Sigmoid colon (tissue), 7 donors: ENCODE results near the gene ISOC1. TPM values are rescaled to one million over a fixed set of nuclear protein-coding genes. Genes with fewer than 3 reads are reported as not detected.

Source experiments
- DNase-seq: peaks from one replicate; pipeline ENCODE4 v3.0.0-alpha.2; 2019
- H3K27ac ChIP-seq, 4 donors: fragments of 200-600 bp; sonication (generic); one replicate each; pipeline ENCODE4 v1.5.1; 2016 to 2019; ENCODE audit warnings: mild to moderate bottlenecking in 1 of 4
- H3K27me3 ChIP-seq, 3 donors: fragments of 200-600 bp; sonication (generic); one replicate each; pipeline ENCODE4 v1.5.1; 2019; ENCODE audit warnings: mild to moderate bottlenecking in 1 of 3
- H3K36me3 ChIP-seq, 4 donors: fragments of 200-600 bp; sonication (generic); one replicate each; pipeline ENCODE4 v1.5.1; 2016 to 2019
- H3K4me1 ChIP-seq, 4 donors: fragments of 200-600 bp; sonication (generic); one replicate each; pipeline ENCODE4 v1.5.1; 2017 to 2019
- H3K4me3 ChIP-seq, 4 donors: fragments of 200-600 bp; sonication (generic); one replicate each; pipeline ENCODE4 v1.5.1; 2017 to 2019; ENCODE audit warnings: mild to moderate bottlenecking in 2 of 4, moderate library complexity in 1 of 4
- H3K9me3 ChIP-seq, 4 donors: fragments of 200-600 bp in 3 of 4; sonication (generic) in 3 of 4; one replicate each; pipeline versions ENCODE4 v1.5.1 to v1.6.1; 2013 to 2019
- EP300 ChIP-seq, 4 donors: sonication (generic); formaldehyde crosslinking; IDR thresholded peaks; one replicate each; pipeline ENCODE4 v1.6.1; 2017; ENCODE audit warnings: antibody characterized with exemption in 4 of 4
- POLR2A ChIP-seq, 2 donors: fragments of 450-650 bp; IDR thresholded peaks; one replicate each; pipeline ENCODE4 v1.6.1; 2016; ENCODE audit warnings: antibody characterized with exemption in 2 of 2, mild to moderate bottlenecking in 2 of 2, moderate library complexity in 2 of 2
- POLR2AphosphoS5 ChIP-seq, 4 donors: sonication (generic); formaldehyde crosslinking; IDR thresholded peaks; one replicate each; pipeline ENCODE4 v1.6.1; 2017; ENCODE audit warnings: antibody characterized with exemption in 4 of 4
- WGBS, 2 donors: extraction: QIAGEN DNeasy Blood & Tissue Kit; methylation state at CpG; one replicate each; pipeline ENCODE4 v1.1.7; 2013; 5-methylcytosine and 5-hydroxymethylcytosine counted together
- intact Hi-C: fragments of 100-400 bp; cut with DNase I; formaldehyde crosslinking; loops from one replicate; pipeline ENCODE4 v1.15.1; 2023
- polyA plus RNA-seq, 3 donors: library from polyadenylated mRNA; stranded (reverse); fragments of 200-250 nt; gene quantifications; one replicate each; pipeline ENCODE4 v1.2.3, GENCODE V29; 2013
- total RNA-seq, 4 donors: library from RNA; depleted of rRNA; stranded (reverse); fragments of >200 nt; gene quantifications; one replicate each; pipeline ENCODE4 v1.1.0, GENCODE V29; 2016
- TF ChIP-seq, protein P1 (sequence below), 4 experiments: fragments of 450-650 bp in 3 of 4; fragments of 200-600 bp in 1 of 4; IDR thresholded peaks; one replicate each; pipeline ENCODE4 v1.5.1; 2016 to 2019; ENCODE audit warnings: antibody characterized with exemption in 4 of 4, mild to moderate bottlenecking in 3 of 4, moderate library complexity in 2 of 4
- donor health status: healthy with polysubstance abuse.
- donor health status: Bipolar disorder and iron deficiency.
- donor health status: healthy.

The ISOC1 gene
- total and polyA plus RNA-seq, 7 donors: 14.1 to 34.2 (median 21.6) TPM

DNA sequence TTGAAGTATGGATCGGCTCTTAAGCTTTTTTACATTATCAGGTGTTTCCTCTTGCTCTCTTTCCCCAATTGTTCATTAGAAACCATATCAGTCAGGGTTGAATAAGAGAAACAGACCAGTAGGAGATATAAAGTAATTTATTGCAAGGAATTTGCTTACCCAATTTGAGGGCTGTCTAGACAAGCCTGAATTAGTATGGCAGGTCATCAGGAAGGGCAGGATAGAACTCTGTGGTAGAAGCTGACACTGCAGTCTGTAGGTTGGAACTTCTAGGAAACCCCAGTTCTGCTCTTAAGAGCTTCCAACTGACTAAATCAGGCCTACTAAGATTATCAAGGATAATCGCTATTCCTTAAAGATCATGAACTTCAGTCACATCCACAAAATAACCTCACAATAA, 24.3 kb downstream of the ISOC1 start:
- WGBS, 2 donors: 89 to 94% methylated on average over 2 of the region's 2 CpGs
- intact Hi-C loops: no loop called here
- no peak for DNase-seq
- Histone ChIP-seq H3K36me3 (peaks cover 0 to 8% (median 0%) of the 10 kb centered on the region in 4 donors), H3K27ac (no peak overlapping the region), H3K4me3 (no peak overlapping the region), H3K27me3 (no peaks in the 10 kb centered on the region), H3K9me3 (no peaks in the 10 kb centered on the region), H3K4me1 (no peaks in the 10 kb centered on the region)
- no peak for TF ChIP-seq POLR2AphosphoS5 (IDR thresholded peaks at IDR 0.05)
- TF ChIP-seq EP300 (IDR thresholded peaks at IDR 0.05): no peak
- no peak for TF ChIP-seq POLR2A (IDR thresholded peaks at IDR 0.05)
- TF ChIP-seq, protein P1, sequence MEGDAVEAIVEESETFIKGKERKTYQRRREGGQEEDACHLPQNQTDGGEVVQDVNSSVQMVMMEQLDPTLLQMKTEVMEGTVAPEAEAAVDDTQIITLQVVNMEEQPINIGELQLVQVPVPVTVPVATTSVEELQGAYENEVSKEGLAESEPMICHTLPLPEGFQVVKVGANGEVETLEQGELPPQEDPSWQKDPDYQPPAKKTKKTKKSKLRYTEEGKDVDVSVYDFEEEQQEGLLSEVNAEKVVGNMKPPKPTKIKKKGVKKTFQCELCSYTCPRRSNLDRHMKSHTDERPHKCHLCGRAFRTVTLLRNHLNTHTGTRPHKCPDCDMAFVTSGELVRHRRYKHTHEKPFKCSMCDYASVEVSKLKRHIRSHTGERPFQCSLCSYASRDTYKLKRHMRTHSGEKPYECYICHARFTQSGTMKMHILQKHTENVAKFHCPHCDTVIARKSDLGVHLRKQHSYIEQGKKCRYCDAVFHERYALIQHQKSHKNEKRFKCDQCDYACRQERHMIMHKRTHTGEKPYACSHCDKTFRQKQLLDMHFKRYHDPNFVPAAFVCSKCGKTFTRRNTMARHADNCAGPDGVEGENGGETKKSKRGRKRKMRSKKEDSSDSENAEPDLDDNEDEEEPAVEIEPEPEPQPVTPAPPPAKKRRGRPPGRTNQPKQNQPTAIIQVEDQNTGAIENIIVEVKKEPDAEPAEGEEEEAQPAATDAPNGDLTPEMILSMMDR (IDR thresholded peaks at IDR 0.05): no peak

DNA sequence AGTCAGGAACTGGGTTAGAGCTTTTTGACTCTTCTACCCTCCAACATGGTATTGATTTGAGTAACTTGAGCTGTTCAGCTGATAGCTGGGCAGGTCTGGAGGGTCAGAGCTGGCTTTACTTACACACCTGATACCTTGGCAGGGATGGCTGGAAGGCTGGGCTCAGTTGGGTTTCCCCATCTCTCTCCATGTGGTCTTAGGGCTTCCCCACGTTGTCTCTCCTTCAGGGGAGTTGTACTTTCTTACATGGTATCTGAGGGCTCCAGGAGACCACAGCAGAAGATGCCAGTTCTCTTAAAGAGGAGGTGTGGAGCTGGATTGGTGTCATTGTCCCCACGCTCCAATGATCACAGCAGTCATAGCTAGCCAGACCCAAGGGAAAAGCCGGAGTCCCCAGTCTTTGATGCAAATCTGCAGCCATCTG, 25.6 kb downstream of the ISOC1 start:
- Histone ChIP-seq H3K4me3 (no peak overlapping the region), H3K4me1 (no peaks in the 10 kb centered on the region), H3K9me3 (no peaks in the 10 kb centered on the region), H3K27me3 (no peaks in the 10 kb centered on the region), H3K36me3 (peaks cover 0 to 8% (median 0%) of the 10 kb centered on the region in 4 donors), H3K27ac (no peak overlapping the region)
- intact Hi-C loops: no loop called here
- TF ChIP-seq, protein P1 (IDR thresholded peaks at IDR 0.05): no peak
- no peak for TF ChIP-seq POLR2A (IDR thresholded peaks at IDR 0.05)
- TF ChIP-seq POLR2AphosphoS5 (IDR thresholded peaks at IDR 0.05): no peak
- no peak for TF ChIP-seq EP300 (IDR thresholded peaks at IDR 0.05)
- WGBS, 2 donors: 87 to 88% methylated on average over 3 of the region's 3 CpGs
- no peak for DNase-seq

DNA sequence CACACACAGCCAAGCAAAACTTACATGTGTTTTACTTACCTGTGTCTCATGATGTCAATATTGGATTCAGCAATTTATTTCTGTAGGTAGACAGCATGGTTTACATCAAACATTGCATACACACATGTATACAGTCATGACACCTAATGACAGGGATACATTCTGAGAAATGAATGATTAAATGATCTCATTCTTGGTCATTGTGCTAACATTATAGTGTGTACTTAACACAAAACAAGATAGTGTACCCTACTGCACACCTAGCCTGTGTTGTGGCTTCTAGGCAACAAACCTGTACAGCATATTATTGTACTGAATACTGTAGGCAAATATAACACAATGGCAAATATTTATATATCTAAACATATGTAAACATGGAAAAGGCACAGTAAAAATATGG, 28.0 kb downstream of the ISOC1 start:
- intact Hi-C loops: no loop called here
- H3K36me3 ChIP-seq: no peaks in the 10 kb centered on the region
- H3K4me1 ChIP-seq: no peaks in the 10 kb centered on the region
- H3K9me3 ChIP-seq: no peaks in the 10 kb centered on the region
- no peaks in the 10 kb centered on the region for H3K27me3 ChIP-seq
- no peak for DNase-seq
- no peak overlapping the region for H3K27ac ChIP-seq
- no peak overlapping the region for H3K4me3 ChIP-seq
- TF ChIP-seq POLR2A (IDR thresholded peaks at IDR 0.05) (no peak), EP300 (IDR thresholded peaks at IDR 0.05) (no peak), POLR2AphosphoS5 (IDR thresholded peaks at IDR 0.05) (no peak)
- TF ChIP-seq, protein P1 (IDR thresholded peaks at IDR 0.05): no peak

DNA sequence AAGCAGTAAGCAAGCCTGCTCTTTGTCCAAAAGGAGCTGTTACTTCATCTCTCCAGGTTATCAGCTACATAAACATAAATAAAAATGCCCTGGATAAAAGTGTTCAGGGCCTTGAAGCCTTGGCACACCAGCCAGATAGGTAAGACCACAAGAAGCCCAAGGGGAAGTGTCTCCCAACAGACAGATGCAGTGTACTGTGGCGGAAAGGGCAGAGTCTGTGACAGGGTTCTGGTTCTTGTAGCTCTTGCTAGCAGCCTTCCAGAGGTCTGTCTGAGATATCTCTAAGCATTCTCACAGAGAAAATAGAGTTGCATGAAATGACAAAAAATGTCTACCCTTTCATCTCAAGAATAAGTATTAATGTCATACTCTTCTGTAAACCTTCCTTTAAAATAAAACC, 30.1 kb downstream of the ISOC1 start:
- Histone ChIP-seq H3K9me3 (no peaks in the 10 kb centered on the region), H3K4me3 (no peak overlapping the region), H3K4me1 (no peaks in the 10 kb centered on the region), H3K36me3 (no peaks in the 10 kb centered on the region), H3K27ac (no peak overlapping the region), H3K27me3 (no peaks in the 10 kb centered on the region)
- intact Hi-C loops: no loop called here
- 88 to 96% methylated on average over 1 of the region's 1 CpG for WGBS, 2 donors
- no peak for DNase-seq
- TF ChIP-seq POLR2A (IDR thresholded peaks at IDR 0.05): no peak

DNA sequence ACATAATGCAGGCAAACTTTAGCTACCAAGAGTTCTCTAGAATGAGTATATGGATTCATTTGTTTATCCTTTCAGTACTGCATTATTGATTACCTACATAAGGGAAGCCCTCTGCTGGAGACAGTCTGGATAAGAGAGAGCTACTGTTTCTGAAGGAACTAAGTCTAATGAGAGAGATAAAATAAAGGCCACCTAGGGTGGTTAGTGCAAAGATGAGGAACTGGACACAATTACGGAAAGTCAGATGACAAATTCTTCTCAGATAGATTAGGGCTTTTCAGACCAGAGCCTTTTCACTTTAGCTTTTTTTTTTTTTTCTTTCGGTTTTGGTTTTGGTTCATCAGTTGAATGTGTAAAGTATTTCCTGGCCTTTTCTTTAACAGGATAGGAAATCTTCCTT, 31.3 kb downstream of the ISOC1 start:
- Histone ChIP-seq H3K4me3 (no peak overlapping the region), H3K36me3 (no peaks in the 10 kb centered on the region), H3K9me3 (no peaks in the 10 kb centered on the region), H3K27me3 (no peaks in the 10 kb centered on the region), H3K4me1 (no peaks in the 10 kb centered on the region), H3K27ac (no peak overlapping the region)
- intact Hi-C loops: no loop called here
- DNase-seq: no peak
- TF ChIP-seq EP300 (IDR thresholded peaks at IDR 0.05): no peak
- no peak for TF ChIP-seq POLR2AphosphoS5 (IDR thresholded peaks at IDR 0.05)
- TF ChIP-seq, protein P1 (IDR thresholded peaks at IDR 0.05): no peak
- TF ChIP-seq POLR2A (IDR thresholded peaks at IDR 0.05): no peak
- WGBS, 2 donors: 55 to 68% methylated on average over 2 of the region's 2 CpGs
